SK-N-SH (cell line): Measurements from ENCODE around the gene CAPSL. TPM values are rescaled to one million over a fixed set of nuclear protein-coding genes. Genes with fewer than 3 reads are reported as not detected.

Experiments used
- CTCF ChIA-PET: fragments of 300-600, 350-600 bp; formaldehyde crosslinking; extraction: SDS; loops from one replicate; lab custom pipeline; 2021; lab: Yijun Ruan, JAX
- POLR2A ChIA-PET: fragments of 350-600 bp; sonication (Branson Sonifier 250); formaldehyde crosslinking; extraction: SDS; loops from one replicate; lab custom pipeline; 2020; ENCODE audit warnings: antibody characterized with exemption, inconsistent platforms; lab: Yijun Ruan, JAX
- DNase-seq: peaks from one replicate; pipeline ENCODE4 v3.0.0; 2012
- H2AFZ ChIP-seq: fragments of 200-600 bp; sonication (generic); 2 replicates; pipeline ENCODE4 v1.8.1; 2016; ENCODE audit warnings: antibody characterized with exemption, mild to moderate bottlenecking, low read depth
- H3F3A ChIP-seq: fragments of 200-600 bp; sonication (generic); replicated peaks from 2 replicates; pipeline ENCODE3; 2016; ENCODE audit warnings: antibody characterized with exemption, mild to moderate bottlenecking; ENCODE audit not compliant: insufficient read depth
- H3K27ac ChIP-seq, 2 experiments: fragments of 200-500 bp in 1 of 2; fragments of 200-600 bp in 1 of 2; sonication (Bioruptor generic) in 1 of 2; sonication (generic), shearing (Covaris generic) in 1 of 2; 2 replicates each; pipeline versions ENCODE4 v1.5.1 to v1.6.1; 2014 to 2016; ENCODE audit warnings: low read depth in 2 of 2, inconsistent platforms in 1 of 2, low read length in 1 of 2, mild to moderate bottlenecking in 1 of 2, mixed read lengths in 1 of 2
- H3K27me3 ChIP-seq: fragments of 200-600 bp; sonication (generic), shearing (Covaris generic); 2 replicates; pipeline ENCODE4 v1.6.1; 2016; ENCODE audit warnings: mixed run types; ENCODE audit not compliant: insufficient read depth
- H3K36me3 ChIP-seq, 2 experiments: fragments of 200-500 bp in 1 of 2; fragments of 200-600 bp in 1 of 2; sonication (Bioruptor generic) in 1 of 2; sonication (generic) in 1 of 2; replicated peaks in 1 of 2; 2 replicates each; pipeline versions ENCODE3 to v1.5.1; 2014 to 2016; ENCODE audit warnings: low read length in 1 of 2, mild to moderate bottlenecking in 1 of 2; ENCODE audit not compliant: insufficient read depth in 2 of 2, control insufficient read depth in 1 of 2
- H3K4me1 ChIP-seq, 2 experiments: fragments of 200-500 bp in 1 of 2; fragments of 200-600 bp in 1 of 2; sonication (Bioruptor generic) in 1 of 2; sonication (generic), shearing (Covaris generic) in 1 of 2; 2 replicates each; pipeline versions ENCODE4 v1.5.1 to v1.6.1; 2014 to 2016; ENCODE audit warnings: low read depth in 1 of 2, low read length in 1 of 2, mixed run types in 1 of 2; ENCODE audit not compliant: insufficient read depth in 2 of 2, control insufficient read depth in 1 of 2
- H3K4me2 ChIP-seq: fragments of 200-600 bp; sonication (generic), shearing (Covaris generic); 2 replicates; pipeline ENCODE4 v1.6.1; 2017; ENCODE audit warnings: mixed run types
- H3K4me3 ChIP-seq, 2 experiments: fragments of 200-500 bp in 1 of 2; fragments of 200-600 bp in 1 of 2; sonication (Bioruptor generic) in 1 of 2; sonication (generic), shearing (Covaris generic) in 1 of 2; 2 replicates each; pipeline versions ENCODE4 v1.5.1 to v1.8.1; 2014 to 2016; ENCODE audit warnings: low read depth in 2 of 2, inconsistent platforms in 1 of 2, low read length in 1 of 2, mild to moderate bottlenecking in 1 of 2, mixed read lengths in 1 of 2, moderate library complexity in 1 of 2
- H3K79me2 ChIP-seq: fragments of 200-600 bp; sonication (generic); 2 replicates; pipeline ENCODE4 v1.8.1; 2017; ENCODE audit warnings: mild to moderate bottlenecking; ENCODE audit not compliant: insufficient read depth
- H3K9ac ChIP-seq: fragments of 200-600 bp; sonication (generic); 2 replicates; pipeline ENCODE4 v1.6.1; 2017; ENCODE audit warnings: mixed run types
- H3K9me2 ChIP-seq: fragments of 200-600 bp; sonication (generic); 2 replicates; pipeline ENCODE4 v1.6.1; 2017; ENCODE audit warnings: mixed run types
- H3K9me3 ChIP-seq: fragments of 200-600 bp; sonication (generic); 2 replicates; pipeline ENCODE4 v1.6.1; 2017; ENCODE audit warnings: mixed run types, mild to moderate bottlenecking, moderate library complexity
- H4K20me1 ChIP-seq: fragments of 200-600 bp; sonication (generic); 2 replicates; pipeline ENCODE4 v1.6.1; 2017; ENCODE audit warnings: mild to moderate bottlenecking, mixed run types; ENCODE audit not compliant: insufficient read depth
- CHD2 ChIP-seq: fragments of 150-350 bp; IDR thresholded peaks from 2 replicates; pipeline ENCODE4 v1.6.1; 2018; ENCODE audit warnings: low read length; ENCODE audit not compliant: partially characterized antibody
- CTCF ChIP-seq: fragments of 200-600 bp; sonication (generic); IDR thresholded peaks from 2 replicates; pipeline ENCODE4 v1.6.1; 2017; ENCODE audit warnings: antibody characterized with exemption, mild to moderate bottlenecking, moderate library complexity
- EP300 ChIP-seq, 2 experiments: IDR thresholded peaks; 2 replicates each; pipeline versions ENCODE4 v1.4.0 to v1.6.1; 2012; ENCODE audit warnings: borderline replicate concordance in 1 of 2, low read depth in 1 of 2, low read length in 1 of 2
- FOXJ3 ChIP-seq: sonication (generic); formaldehyde crosslinking; IDR thresholded peaks from 2 replicates; pipeline ENCODE4 v1.5.1; 2020; ENCODE audit warnings: mild to moderate bottlenecking, missing genetic modification reagents
- GABPA ChIP-seq: IDR thresholded peaks from 2 replicates; pipeline ENCODE4 v1.4.0; 2012; ENCODE audit warnings: low read depth, mild to moderate bottlenecking
- GATA2 ChIP-seq: sonication (generic); formaldehyde crosslinking; IDR thresholded peaks from 2 replicates; pipeline ENCODE4 v1.5.0; 2020; ENCODE audit warnings: mild to moderate bottlenecking, missing genetic modification reagents
- IRF3 ChIP-seq: fragments of 150-350 bp; IDR thresholded peaks from 2 replicates; pipeline ENCODE4 v1.6.1; 2016; ENCODE audit warnings: mild to moderate bottlenecking, low read depth, low read length
- MAX ChIP-seq: IDR thresholded peaks from 2 replicates; pipeline ENCODE4 v1.4.0; 2012; ENCODE audit warnings: low read depth
- MEF2A ChIP-seq: IDR thresholded peaks from 2 replicates; pipeline ENCODE4 v1.4.0; 2012; ENCODE audit warnings: low read depth, borderline replicate concordance
- MXI1 ChIP-seq: IDR thresholded peaks from 2 replicates; pipeline ENCODE4 v1.6.1; 2012; ENCODE audit warnings: mild to moderate bottlenecking, low read depth, low read length, improper control_type of control experiment
- NRF1 ChIP-seq: IDR thresholded peaks from 2 replicates; pipeline ENCODE4 v1.6.1; 2012; ENCODE audit warnings: low read depth, mild to moderate bottlenecking, low read length
- POLR2AphosphoS5 ChIP-seq: IDR thresholded peaks from 2 replicates; pipeline ENCODE4 v1.6.1; 2012; ENCODE audit warnings: low read depth, low read length
- RAD21 ChIP-seq: IDR thresholded peaks from 2 replicates; pipeline ENCODE4 v1.6.1; 2012; ENCODE audit warnings: mild to moderate bottlenecking, low read length
- RCOR1 ChIP-seq: fragments of 150-350 bp; IDR thresholded peaks from 2 replicates; pipeline ENCODE4 v1.6.1; 2017; ENCODE audit warnings: antibody characterized with exemption, low read length
- RFX5 ChIP-seq: IDR thresholded peaks from 2 replicates; pipeline ENCODE4 v1.6.1; 2012; ENCODE audit warnings: mild to moderate bottlenecking, improper control_type of control experiment, low read length
- RXRA ChIP-seq: IDR thresholded peaks from 2 replicates; pipeline ENCODE4 v1.4.0; 2012; ENCODE audit warnings: low read depth, mild to moderate bottlenecking, borderline replicate concordance
- SIN3A ChIP-seq: IDR thresholded peaks from 2 replicates; pipeline ENCODE4 v1.6.1; 2012; ENCODE audit warnings: low read depth, mild to moderate bottlenecking, low read length, moderate library complexity, borderline replicate concordance
- SMC3 ChIP-seq: IDR thresholded peaks from 2 replicates; pipeline ENCODE4 v1.6.1; 2012; ENCODE audit warnings: low read depth, low read length, improper control_type of control experiment
- USF2 ChIP-seq: fragments of 150-350 bp; IDR thresholded peaks from 2 replicates; pipeline ENCODE4 v1.6.1; 2017; ENCODE audit warnings: antibody characterized with exemption, low read length, low read depth, borderline replicate concordance
- YY1 ChIP-seq: IDR thresholded peaks from 2 replicates; pipeline ENCODE4 v1.4.0; 2012; ENCODE audit warnings: low read depth, mild to moderate bottlenecking
- WGBS: methylation state at CpG from one replicate; pipeline ENCODE4 v1.1.6; 2017; ENCODE audit warnings: low lambda C conversion rate; 5-methylcytosine and 5-hydroxymethylcytosine counted together
- polyA plus RNA-seq, 3 experiments: library from polyadenylated mRNA; depleted of rRNA; stranded (reverse); fragments of >200 nt; gene quantifications; 2 replicates each; pipeline ENCODE4 v1.2.3, GENCODE V29; 2012

CAPSL gene
- polyA plus RNA-seq, 1 of the 3 experiments (the other 2 are of a cell fraction), result 0.23 TPM

GRCh38 chr5:35908228-35908627 lies 30.2 kb downstream of the CAPSL start:
- POLR2A ChIA-PET, result no interaction called here
- no peak for TF ChIP-seq IRF3
- TF ChIP-seq MAX, result no peak
- TF ChIP-seq RXRA, result no peak
- TF ChIP-seq POLR2AphosphoS5, result no peak
- no peak for TF ChIP-seq NRF1
- TF ChIP-seq RAD21, result no peak
- TF ChIP-seq MXI1, result no peak
- TF ChIP-seq RFX5, result no peak
- no peak for TF ChIP-seq SMC3
- TF ChIP-seq CHD2, result no peak
- TF ChIP-seq EP300 (IDR thresholded peaks at IDR 0.05; ENCODE audit: borderline replicate concordance in 1 of 2, low read depth in 1 of 2, low read length in 1 of 2), result no peak
- no peak for TF ChIP-seq SIN3A
- no peak for TF ChIP-seq USF2
- no peak for TF ChIP-seq RCOR1
- no peak overlapping the region for H3K4me2 ChIP-seq
- DNase-seq, result no peak
- no peaks in the 10 kb centered on the region for H4K20me1 ChIP-seq
- peaks cover 0 to 3% of the 10 kb centered on the region in 2 experiments; a peak in 2 of 4 replicates for H3K4me1 ChIP-seq
- no peak overlapping the region for H2AFZ ChIP-seq
- no peak overlapping the region for H3K27ac ChIP-seq
- no peak overlapping the region for H3K4me3 ChIP-seq
- no peaks in the 10 kb centered on the region for H3K9me2 ChIP-seq
- H3K9ac ChIP-seq, result no peak overlapping the region
- 8% methylated on average over 1 of the region's 1 CpG for WGBS
- no peaks in the 10 kb centered on the region for H3F3A ChIP-seq
- H3K9me3 ChIP-seq, result no peaks in the 10 kb centered on the region
- H3K36me3 ChIP-seq, result no peaks in the 10 kb centered on the region
- H3K79me2 ChIP-seq, result no peaks in the 10 kb centered on the region
- CTCF ChIA-PET, result interaction anchor here (1.8 to 2.0 kb wide), 3 partner anchors 13 to 131 kb away, joined by 4 to 7 read pairs (median 5); no protein-coding TSS in a partner anchor
- H3K27me3 ChIP-seq, result no peaks in the 10 kb centered on the region

- H3K9me3 ChIP-seq, result no peaks in the 10 kb centered on the region
- no peak overlapping the region for H3K27ac ChIP-seq
- H3F3A ChIP-seq, result no peaks in the 10 kb centered on the region
- H3K9me2 ChIP-seq, result no peaks in the 10 kb centered on the region
- no peak overlapping the region for H3K4me3 ChIP-seq
- H3K4me1 ChIP-seq, result peaks cover 0 to 3% of the 10 kb centered on the region in 2 experiments; a peak in 2 of 4 replicates
- CTCF ChIA-PET, result no interaction called here
- no peak for DNase-seq
- H4K20me1 ChIP-seq, result no peaks in the 10 kb centered on the region
- no peaks in the 10 kb centered on the region for H3K79me2 ChIP-seq
- WGBS, result 60% methylated on average over 11 of the region's 11 CpGs
- POLR2A ChIA-PET, result no interaction called here
- H3K27me3 ChIP-seq, result no peaks in the 10 kb centered on the region
- H3K4me2 ChIP-seq, result no peak overlapping the region
- no peak overlapping the region for H2AFZ ChIP-seq
- no peak overlapping the region for H3K9ac ChIP-seq
- H3K36me3 ChIP-seq, result no peaks in the 10 kb centered on the region
- TF ChIP-seq FOXJ3, result no peak
- no peak for TF ChIP-seq IRF3
- no peak for TF ChIP-seq GABPA
- TF ChIP-seq NRF1, result no peak
- no peak for TF ChIP-seq RFX5
- no peak for TF ChIP-seq CTCF
- TF ChIP-seq RCOR1, result no peak
- no peak for TF ChIP-seq GATA2 (CRISPR knock-in tag)
- TF ChIP-seq SIN3A, result no peak
- TF ChIP-seq YY1, result no peak
- no peak for TF ChIP-seq MEF2A
Measured at GRCh38 chr5:35904443-35905132, 33.8 kb downstream of the CAPSL start.
